GM18526 (cell line): Measurements from ENCODE around the gene TTLL6.

ENCODE experiments used
- POLR2A ChIP-seq: IDR thresholded peaks from 3 replicates; pipeline ENCODE4 v1.6.1; 2011; ENCODE audit not compliant: insufficient read length; ENCODE audit errors: extremely low read depth

TTLL6 gene

DNA sequence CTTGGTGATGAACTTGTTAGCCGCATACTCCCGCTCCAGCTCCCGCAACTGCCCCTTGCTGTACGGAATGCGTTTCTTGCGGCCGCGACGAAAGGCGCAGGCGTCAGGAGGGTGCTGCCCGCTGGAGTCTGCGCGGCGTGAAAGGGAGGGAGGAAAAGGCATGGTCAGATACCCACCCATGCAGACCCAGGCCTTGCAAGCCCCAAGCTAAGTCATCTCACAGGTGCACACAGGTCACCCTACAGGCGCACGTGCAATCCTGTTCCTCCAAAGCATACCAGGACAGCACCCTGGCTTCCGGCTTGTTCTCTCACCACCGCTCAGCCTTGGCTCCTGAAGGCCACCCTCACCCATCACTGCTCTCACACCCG, 90.1 kb downstream of the TTLL6 start:
- no peak for TF ChIP-seq POLR2A

DNA sequence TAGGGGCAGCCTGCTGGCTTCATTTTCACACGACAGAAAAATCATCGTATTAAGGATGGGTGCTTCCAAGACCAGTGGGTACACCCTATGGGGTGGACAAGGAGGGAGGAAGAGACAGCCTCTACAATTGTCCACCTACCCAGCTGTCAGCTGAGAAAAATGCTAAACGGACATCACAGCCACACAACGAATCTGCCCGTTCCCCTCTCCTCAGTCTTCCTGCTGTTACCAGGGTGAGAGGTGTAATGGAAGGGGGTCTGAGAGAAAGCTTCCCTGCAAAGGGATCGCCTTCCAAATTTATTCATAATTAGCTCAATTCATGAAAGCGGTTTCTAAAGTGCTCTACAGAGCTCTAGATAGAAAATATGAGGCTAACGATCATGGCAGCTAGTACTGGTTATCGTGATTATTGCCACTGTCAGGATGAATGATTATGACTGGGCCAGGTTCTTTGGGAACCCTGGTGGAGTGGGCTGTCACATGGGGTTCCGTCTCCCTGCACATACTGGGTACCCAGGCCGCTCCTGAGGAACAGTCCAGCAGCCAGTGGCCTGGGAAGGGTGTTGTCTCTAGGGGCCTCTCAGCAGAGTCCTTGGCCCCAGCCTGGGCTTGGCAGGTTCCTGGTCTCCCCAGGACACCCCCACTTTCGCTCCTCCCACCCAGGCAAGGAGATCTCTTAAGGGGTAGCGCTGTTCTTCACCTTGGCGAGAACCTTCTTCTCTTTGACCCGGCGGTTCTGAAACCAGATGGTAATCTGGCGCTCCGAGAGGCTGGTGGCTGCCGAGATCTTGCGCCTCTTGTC, 90.7 kb downstream of the TTLL6 start:
- TF ChIP-seq POLR2A: no peak

DNA sequence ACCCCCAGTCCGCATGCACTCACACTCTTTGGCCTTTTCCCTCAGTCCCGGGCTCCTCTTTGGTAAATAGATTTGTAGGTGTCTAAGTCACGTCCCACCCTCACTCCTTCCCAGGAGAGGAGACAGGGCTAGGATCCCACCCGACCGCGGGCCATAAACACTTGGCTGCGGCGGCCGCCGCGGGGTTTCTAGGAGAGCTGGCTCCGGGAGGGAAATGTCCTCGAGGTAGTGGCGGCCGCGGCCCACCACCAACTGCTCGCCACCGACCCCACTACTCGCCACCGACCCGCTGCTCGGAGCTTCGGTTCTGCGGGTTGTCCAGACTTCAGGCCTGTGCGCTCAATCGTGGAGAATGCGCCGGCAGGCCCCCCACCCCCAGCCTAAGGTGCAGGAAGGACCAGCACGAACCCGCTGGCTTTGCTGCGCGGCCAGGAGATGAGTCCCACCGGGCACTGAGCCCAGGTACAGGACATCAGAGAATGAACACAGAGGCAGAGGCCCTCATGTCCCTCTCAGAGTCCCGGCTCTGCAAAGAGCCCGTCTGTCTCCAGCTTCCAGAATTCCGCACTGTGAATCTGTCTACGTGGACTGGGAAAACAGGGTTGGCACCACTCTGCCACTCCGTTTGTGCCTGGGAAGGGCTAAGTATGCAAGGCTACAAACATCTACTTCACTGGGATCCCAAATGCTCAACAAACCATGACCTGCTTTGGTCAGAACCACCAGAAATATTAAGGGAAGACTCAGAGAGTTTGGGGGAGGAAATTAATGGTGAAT, 91.6 kb downstream of the TTLL6 start:
- TF ChIP-seq POLR2A: no peak

DNA sequence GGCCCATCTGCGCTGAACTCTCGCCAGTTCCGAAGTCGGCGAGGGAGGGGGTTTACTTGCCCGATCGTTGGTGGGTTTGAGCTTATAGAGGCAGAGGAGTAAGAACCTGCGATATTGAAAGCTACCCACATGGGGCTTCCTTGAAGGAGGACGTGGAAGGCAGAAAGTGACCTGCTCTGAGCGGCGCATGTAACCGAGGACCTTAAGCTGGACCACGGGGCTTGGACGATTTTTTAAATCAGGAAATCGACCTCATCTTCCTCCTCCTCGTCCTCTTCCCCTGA, 92.1 kb downstream of the TTLL6 start:
- TF ChIP-seq POLR2A: no peak

DNA sequence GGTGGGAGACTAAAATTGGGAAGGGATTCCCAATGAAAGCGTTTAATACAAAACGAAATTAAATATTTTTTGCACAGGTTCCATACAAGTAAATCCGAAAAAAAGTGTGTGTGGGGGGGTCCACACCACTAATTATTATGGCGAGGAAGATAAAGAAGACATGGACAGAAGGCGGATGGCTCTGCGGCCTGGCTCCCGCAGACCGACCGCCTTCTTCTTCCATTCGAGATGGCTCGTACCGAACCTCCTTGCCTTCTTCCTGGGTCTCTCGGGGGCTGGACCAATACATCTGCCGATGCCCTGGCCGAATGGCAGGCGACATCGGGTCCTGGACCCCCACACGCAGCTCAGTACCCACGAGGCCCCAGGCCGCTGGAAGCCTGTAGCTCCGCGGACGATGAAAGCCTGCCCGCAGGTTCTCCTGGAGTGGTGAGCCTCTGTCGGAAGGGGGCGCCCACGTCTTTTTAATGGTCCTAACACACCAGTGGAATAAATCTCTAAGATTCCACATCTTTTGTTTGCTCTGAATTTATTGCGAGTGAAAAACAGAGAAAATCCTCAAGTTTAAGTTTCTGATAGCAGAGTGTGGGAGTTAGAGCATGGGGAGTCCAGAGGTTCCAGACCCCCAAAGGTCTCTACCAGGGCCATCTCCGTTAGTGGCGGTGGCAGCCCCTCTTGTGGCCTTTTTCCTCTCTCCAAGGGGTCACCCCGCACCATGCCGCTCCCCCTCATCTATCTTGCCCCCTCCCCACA, 92.6 kb downstream of the TTLL6 start:
- TF ChIP-seq POLR2A: no peak

DNA sequence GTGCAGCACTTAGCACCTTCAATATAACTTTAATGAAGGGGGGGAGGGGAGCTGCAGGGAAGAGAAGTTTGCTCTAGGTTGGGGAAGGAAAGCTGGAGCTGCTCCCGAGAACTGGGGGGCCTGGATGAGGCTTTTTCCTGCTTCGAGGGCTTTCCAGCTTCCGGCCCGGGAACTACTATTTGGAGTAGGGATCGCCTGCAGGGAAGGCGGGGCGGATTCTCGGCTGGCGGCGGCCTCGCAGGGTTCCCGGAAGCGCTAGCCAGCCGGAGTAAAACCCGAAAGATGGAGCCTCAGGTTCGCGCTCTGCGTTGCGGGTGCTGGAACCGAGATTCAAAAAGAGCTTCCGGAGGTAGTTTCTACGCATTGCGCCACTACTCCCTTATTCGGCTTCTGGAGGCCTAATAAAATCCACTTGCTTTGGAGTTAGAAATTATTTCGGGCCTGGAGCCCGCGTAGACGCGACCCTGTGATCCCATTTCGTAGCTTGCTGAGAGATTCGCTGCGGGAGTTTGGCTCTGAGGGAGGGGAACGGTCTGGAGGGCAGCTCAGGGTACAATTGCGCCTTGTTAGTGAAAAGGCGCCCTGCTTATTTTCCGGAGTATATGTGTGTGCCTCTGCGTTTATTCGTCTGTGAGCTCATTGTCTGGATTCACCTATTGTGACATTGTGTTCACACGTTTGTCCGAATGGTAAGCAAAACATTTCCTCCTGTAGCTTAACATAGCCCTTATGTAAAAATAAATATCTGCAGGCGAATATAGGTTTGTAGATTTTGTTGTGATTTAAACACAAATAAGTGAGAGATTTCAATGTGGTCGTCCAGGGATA, 93.4 kb downstream of the TTLL6 start:
- TF ChIP-seq POLR2A: no peak

DNA sequence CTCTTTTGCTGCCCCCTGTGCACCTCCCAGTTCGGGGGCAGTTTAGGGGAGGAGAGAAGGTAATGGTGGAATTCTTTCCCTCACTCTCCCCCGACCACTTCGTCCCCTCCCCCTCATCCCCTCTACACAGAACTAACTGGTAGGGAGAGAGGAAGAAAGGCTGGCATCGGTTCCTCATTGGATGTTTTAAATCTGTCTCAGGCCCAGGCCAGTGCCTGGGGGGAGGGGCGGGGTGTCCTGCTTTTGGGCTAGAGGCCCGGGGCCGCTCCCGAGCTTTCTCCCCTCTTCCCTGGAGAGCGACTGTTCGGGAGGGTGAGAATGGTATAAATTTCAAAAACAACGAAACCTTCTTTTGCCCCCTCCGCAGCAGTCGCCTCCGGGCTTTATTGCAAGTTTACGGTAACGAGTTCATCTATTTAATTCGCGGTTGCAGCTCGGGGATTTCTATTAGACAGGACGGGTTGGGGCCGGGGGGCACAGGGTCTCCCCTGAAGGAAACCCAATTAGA, 94.1 kb downstream of the TTLL6 start, which contains the start of gene PRAC2:
PRAC2 (plus strand) TSS at position 271 of the 508 bp plus-strand sequence. CDS start 1,226 bp downstream, outside the sequence.
- no peak for TF ChIP-seq POLR2A

DNA sequence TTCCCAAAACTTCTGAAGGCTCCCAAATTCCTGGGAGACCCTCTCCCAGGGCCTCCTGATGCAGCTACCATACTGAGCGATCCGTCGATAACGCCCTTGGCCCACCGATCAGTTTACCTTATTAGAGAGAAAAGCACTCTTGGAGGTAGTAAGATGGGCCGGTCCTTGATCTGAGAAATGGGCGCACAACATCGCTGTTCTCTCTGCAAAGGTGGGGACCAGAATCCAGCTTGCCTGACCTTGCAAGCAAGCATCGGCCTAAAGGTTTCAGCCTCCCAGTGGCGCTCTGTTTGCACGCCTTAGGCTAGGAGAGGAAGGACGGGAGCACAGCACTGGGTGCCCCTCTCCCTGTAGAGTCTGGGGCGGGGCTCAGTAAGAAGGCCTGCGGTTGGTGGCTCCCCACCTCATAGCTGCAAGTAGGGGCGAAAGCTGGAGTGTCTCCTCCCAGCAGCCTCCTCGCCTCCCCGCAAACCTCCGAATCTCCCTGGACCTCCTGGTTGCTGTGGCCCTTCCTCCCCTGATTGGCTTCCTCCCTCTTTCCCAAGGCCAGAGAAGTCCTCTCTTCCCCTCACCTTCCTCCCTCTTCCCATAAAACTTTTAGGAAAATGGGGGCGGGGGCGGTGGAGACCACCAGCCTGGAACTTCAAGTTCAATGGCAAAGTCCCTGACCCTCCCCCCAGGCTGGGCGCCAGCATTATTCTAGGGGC, 94.7 kb downstream of the TTLL6 start, which contains the start of gene PRAC1:
PRAC1 (minus strand) TSS at position 318 of the 707 bp plus-strand sequence; CDS start at position 192, 126 bp downstream.
- no peak for TF ChIP-seq POLR2A

DNA sequence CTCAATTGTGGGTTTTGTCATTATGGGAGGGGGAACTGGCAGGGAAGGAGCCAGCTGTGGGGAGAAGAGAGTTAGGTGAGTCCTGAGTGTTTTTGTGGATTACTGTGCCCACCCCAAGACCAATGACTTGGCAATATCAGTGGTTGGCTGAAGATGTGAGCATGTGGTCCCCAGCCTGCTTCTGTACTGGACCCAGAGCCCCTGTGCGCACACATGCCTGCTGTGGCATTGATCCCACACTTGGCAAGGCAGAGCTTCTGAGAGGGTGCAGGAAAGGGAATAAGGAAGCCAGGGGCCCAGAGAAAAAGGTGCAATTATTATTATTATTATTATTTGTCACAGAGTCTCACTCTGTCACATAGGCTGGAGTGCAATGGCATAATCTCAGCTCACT, 96.0 kb downstream of the TTLL6 start:
- no peak for TF ChIP-seq POLR2A

DNA sequence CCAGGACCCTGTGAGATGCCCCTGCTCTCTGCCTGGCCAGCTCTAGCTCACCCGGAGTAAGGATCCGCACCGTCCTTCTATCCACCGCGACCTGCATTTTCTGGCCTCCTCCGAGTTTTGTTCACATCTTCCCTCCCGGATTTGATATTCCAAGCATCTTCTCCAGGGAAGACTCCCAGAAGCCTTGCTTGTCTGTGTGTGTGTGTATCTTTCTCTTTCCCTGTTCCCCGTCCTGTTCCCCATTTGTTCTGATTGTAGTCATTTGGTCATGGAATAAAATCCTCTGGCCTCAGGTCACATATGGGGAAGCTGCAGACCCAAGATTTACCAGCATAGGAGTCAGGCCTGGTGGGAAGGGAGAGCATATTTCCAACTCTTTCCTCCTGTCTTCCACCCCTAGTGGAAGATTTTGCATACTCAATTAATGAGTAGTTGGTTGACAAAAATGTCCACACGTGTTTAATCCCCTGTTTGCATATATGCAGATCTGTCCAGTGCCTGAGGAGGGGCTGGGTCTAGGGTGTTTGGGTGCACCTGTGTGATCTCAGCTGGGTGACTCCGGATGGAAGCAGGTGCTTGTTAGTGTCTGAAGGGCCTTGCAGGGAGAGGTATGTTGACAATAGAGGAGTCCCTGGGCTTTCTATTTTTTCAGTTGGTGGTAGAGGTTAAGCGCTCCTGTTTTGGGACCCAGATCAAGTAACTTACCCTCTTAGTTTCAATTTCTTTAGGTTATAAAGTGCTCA, 96.6 kb downstream of the TTLL6 start:
- TF ChIP-seq POLR2A: no peak

DNA sequence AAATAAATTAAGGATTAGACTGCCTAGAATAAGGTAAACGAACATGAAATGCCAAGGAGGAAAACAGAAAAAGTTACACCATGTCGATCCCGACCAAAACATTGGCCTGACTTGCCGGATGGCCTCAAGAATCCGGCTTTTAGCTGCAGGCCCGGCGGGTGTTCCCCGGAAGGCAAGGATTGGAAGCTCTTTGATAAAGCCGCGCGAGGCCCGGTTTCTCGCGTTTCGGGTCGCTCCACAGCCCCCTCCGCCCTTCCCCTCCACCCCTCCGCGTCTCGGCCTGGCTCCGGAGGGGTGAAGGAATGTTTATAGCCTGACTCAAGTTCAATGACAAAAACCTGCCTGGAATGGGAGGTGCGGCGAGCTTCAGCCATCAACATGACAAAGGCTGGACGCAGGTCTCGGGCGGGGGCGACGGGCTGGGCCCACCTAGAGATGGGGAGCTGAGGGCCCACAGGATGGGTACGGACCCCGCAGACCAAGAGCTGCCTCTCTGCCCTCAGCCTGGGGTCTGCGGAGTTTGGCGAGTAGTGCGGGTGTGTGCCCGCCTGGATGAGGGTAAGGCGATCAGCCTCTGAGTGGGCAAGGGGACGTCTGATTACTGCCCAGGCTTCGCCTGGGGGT, 97.3 kb downstream of the TTLL6 start:
- no peak for TF ChIP-seq POLR2A

DNA sequence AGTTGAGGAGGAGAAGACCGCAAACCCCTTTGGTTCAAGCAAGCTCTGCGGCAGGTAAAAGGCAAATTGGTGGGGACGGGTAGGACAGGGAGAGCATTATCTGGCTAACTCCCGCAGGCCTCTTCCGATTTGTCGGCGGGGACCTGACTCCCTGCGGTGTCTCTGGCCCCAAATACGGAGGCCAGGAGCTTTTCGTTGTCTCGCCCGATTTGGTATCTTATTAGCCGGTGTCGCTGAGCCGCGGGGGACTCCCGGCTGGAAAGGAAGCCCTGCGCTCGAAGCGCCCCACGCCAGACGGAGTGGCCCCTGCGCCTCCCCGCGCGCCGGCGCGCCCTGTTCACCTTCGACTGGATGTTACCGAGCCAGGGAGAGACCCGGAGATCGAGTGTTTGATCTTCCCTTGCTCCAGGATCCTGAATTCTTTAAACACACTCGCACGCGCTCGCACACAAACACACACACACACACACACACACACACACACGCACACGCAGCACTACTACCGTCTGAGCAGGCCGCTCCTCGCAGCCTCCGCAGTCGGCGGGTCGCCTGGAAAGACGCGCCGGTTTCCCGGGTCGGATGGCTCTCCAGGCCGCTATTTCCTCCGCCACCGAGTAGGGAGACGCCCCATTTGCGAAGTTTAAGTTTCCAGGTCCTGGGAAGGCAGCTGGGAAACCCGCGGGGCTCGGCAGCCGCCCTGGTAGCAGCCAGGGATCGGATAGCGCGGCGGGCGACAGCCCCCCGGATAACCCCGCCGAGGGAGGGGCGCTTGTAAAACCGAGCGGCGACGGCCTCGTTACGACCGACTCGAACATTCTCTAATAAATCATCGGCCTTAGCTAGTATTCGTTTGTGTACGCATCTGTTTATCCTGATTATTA, 98.0 kb downstream of the TTLL6 start:
- no peak for TF ChIP-seq POLR2A
